H1 (cell line): ENCODE results near the gene APLP1. TPM values are rescaled to one million over a fixed set of nuclear protein-coding genes. Genes with fewer than 3 reads are reported as not detected.

Source experiments
- CTCF ChIA-PET: fragments of 300-600 bp; sonication (Branson Sonifier 250); formaldehyde crosslinking; loops from one replicate; lab custom pipeline; 2021; ENCODE audit not compliant: partially characterized antibody; lab: Charles Lee
- POLR2A ChIA-PET: fragments of 300-600 bp; sonication (Branson Sonifier 250); formaldehyde crosslinking; loops from one replicate; lab custom pipeline; 2021; ENCODE audit warnings: inconsistent platforms; ENCODE audit not compliant: partially characterized antibody; lab: Charles Lee
- DNase-seq, 2 experiments: peaks; one replicate each; pipeline versions ENCODE4 v3.0.0 to v3.0.0-alpha.2; 2010 to 2022; ENCODE audit warnings: low spot score in 2 of 2, low read depth in 1 of 2, mixed read lengths in 1 of 2
- FAIRE-seq: peaks from 2 replicates; lab custom pipeline; 2011; peaks lifted over from hg19 to GRCh38; lab: Jason Lieb, UNC
- H2AFZ ChIP-seq: 2 replicates; pipeline ENCODE4 v1.8.1; 2012; ENCODE audit warnings: low read length, inconsistent platforms
- H2AK5ac ChIP-seq: 2 replicates; pipeline ENCODE4 v1.6.1; 2013; ENCODE audit warnings: low read depth, low read length
- H2BK120ac ChIP-seq: replicated peaks from 2 replicates; pipeline ENCODE3; 2013; ENCODE audit warnings: low read depth, low read length, inconsistent platforms
- H2BK12ac ChIP-seq: 2 replicates; pipeline ENCODE4 v1.6.1; 2013; ENCODE audit warnings: low read depth, low read length
- H2BK15ac ChIP-seq: 2 replicates; pipeline ENCODE4 v1.6.1; 2013; ENCODE audit warnings: low read length
- H2BK20ac ChIP-seq: 2 replicates; pipeline ENCODE4 v1.6.1; 2013; ENCODE audit warnings: low read length
- H2BK5ac ChIP-seq: 2 replicates; pipeline ENCODE4 v1.6.1; 2013; ENCODE audit warnings: low read depth, low read length
- H3K14ac ChIP-seq: 2 replicates; pipeline ENCODE4 v1.6.1; 2013; ENCODE audit warnings: inconsistent platforms; ENCODE audit not compliant: insufficient read length
- H3K18ac ChIP-seq: 2 replicates; pipeline ENCODE4 v1.6.1; 2013; ENCODE audit warnings: low read length; ENCODE audit errors: extremely low read depth
- H3K23ac ChIP-seq: 2 replicates; pipeline ENCODE4 v1.6.1; 2013; ENCODE audit warnings: inconsistent platforms; ENCODE audit not compliant: insufficient read length
- H3K23me2 ChIP-seq: 2 replicates; pipeline ENCODE4 v1.6.1; 2013; ENCODE audit warnings: low read depth, low read length
- H3K27ac ChIP-seq: 2 replicates; pipeline ENCODE4 v1.6.1; 2011; ENCODE audit warnings: low read depth, low read length, inconsistent platforms
- H3K27me3 ChIP-seq, 4 experiments: replicated peaks in 1 of 4; 1 replicate in 1 of 4; 2 replicates in 3 of 4; pipeline versions ENCODE4 v1.6.1 to v1.8.1; 2011 to 2013; ENCODE audit warnings: low read length in 3 of 4, mild to moderate bottlenecking in 3 of 4, inconsistent platforms in 2 of 4, mixed read lengths in 2 of 4, moderate library complexity in 1 of 4; ENCODE audit not compliant: control insufficient read depth in 3 of 4, insufficient read depth in 3 of 4; ENCODE audit errors: extremely low read depth in 1 of 4
- H3K36me3 ChIP-seq, 4 experiments: 2 replicates each; pipeline versions ENCODE4 v1.6.1 to v1.8.1; 2011 to 2013; ENCODE audit warnings: mild to moderate bottlenecking in 4 of 4, low read length in 3 of 4, moderate library complexity in 2 of 4, control low read depth in 1 of 4, inconsistent platforms in 1 of 4; ENCODE audit not compliant: insufficient read depth in 4 of 4, control insufficient read depth in 2 of 4
- H3K4ac ChIP-seq: replicated peaks from 2 replicates; pipeline ENCODE3; 2013; ENCODE audit warnings: low read length, low read depth, mixed read lengths, inconsistent platforms; ENCODE audit not compliant: insufficient read length
- H3K4me1 ChIP-seq, 4 experiments: replicated peaks in 1 of 4; 1 replicate in 1 of 4; 2 replicates in 3 of 4; pipeline versions ENCODE4 v1.6.1 to v1.8.1; 2011 to 2013; ENCODE audit warnings: low read length in 3 of 4, inconsistent platforms in 2 of 4, mixed read lengths in 1 of 4; ENCODE audit not compliant: insufficient read depth in 4 of 4, control insufficient read depth in 3 of 4
- H3K4me2 ChIP-seq, 2 experiments: 2 replicates each; pipeline versions ENCODE4 v1.6.1 to v1.8.1; 2011 to 2013; ENCODE audit warnings: low read depth in 2 of 2, low read length in 2 of 2, control low read depth in 1 of 2, inconsistent platforms in 1 of 2, mild to moderate bottlenecking in 1 of 2; ENCODE audit not compliant: insufficient read depth in 1 of 2
- H3K4me3 ChIP-seq, 4 experiments: fragments of 200-600, 300-600 bp in 1 of 4; sonication (generic), shearing (Covaris generic), sonication (Bioruptor Twin) in 1 of 4; 2 replicates each; pipeline versions ENCODE4 v1.5.1 to v1.8.1; 2011 to 2016; ENCODE audit warnings: low read length in 4 of 4, low read depth in 3 of 4, control low read depth in 2 of 4, inconsistent platforms in 2 of 4, mild to moderate bottlenecking in 2 of 4, mixed read lengths in 1 of 4, moderate library complexity in 1 of 4; ENCODE audit not compliant: insufficient read depth in 2 of 4; ENCODE audit errors: extremely low read depth in 1 of 4
- H3K56ac ChIP-seq: replicated peaks from 2 replicates; pipeline ENCODE3; 2013; ENCODE audit warnings: low read depth, mild to moderate bottlenecking, mixed read lengths, low read length, inconsistent platforms; ENCODE audit not compliant: insufficient read length
- H3K79me1 ChIP-seq: 2 replicates; pipeline ENCODE4 v1.6.1; 2013; ENCODE audit warnings: low read depth, low read length, control low read depth
- H3K79me2 ChIP-seq, 2 experiments: 2 replicates each; pipeline versions ENCODE4 v1.6.1 to v1.8.1; 2012 to 2013; ENCODE audit warnings: low read length in 2 of 2, mild to moderate bottlenecking in 2 of 2, inconsistent platforms in 1 of 2; ENCODE audit not compliant: insufficient read depth in 2 of 2, control insufficient read depth in 1 of 2
- H3K9ac ChIP-seq, 4 experiments: replicated peaks in 1 of 4; 1 replicate in 1 of 4; 2 replicates in 3 of 4; pipeline versions ENCODE4 v1.6.1 to v1.8.1; 2011 to 2013; ENCODE audit warnings: low read depth in 3 of 4, low read length in 3 of 4, control low read depth in 2 of 4, mild to moderate bottlenecking in 2 of 4, moderate library complexity in 2 of 4, inconsistent platforms in 1 of 4; ENCODE audit errors: extremely low read depth in 1 of 4
- H3K9me3 ChIP-seq, 2 experiments: 2 replicates each; pipeline versions ENCODE4 v1.6.1 to v1.8.1; 2012 to 2013; ENCODE audit warnings: mild to moderate bottlenecking in 2 of 2, moderate library complexity in 2 of 2, control low read depth in 1 of 2, inconsistent platforms in 1 of 2, low read depth in 1 of 2, low read length in 1 of 2, mixed read lengths in 1 of 2; ENCODE audit not compliant: insufficient read depth in 2 of 2
- H4K20me1 ChIP-seq, 2 experiments: replicated peaks in 1 of 2; 2 replicates each; pipeline versions ENCODE3 to v1.8.1; 2011 to 2013; ENCODE audit warnings: inconsistent platforms in 2 of 2, low read length in 2 of 2, mild to moderate bottlenecking in 1 of 2; ENCODE audit not compliant: insufficient read depth in 2 of 2, control insufficient read depth in 1 of 2
- H4K5ac ChIP-seq: 2 replicates; pipeline ENCODE4 v1.6.1; 2013; ENCODE audit warnings: low read length, low read depth, mixed read lengths, inconsistent platforms; ENCODE audit not compliant: insufficient read length
- H4K8ac ChIP-seq: 2 replicates; pipeline ENCODE4 v1.8.0; 2013; ENCODE audit warnings: mild to moderate bottlenecking, moderate library complexity, low read length, inconsistent platforms; ENCODE audit not compliant: insufficient read depth; ENCODE audit errors: extremely low read depth
- H4K91ac ChIP-seq: replicated peaks from 2 replicates; pipeline ENCODE3; 2013; ENCODE audit warnings: low read length, mixed read lengths, inconsistent platforms; ENCODE audit not compliant: insufficient read length
- CBX8 ChIP-seq: fragments of 300-800, 300-1000 bp; sonication (generic); IDR thresholded peaks from 2 replicates; pipeline ENCODE4 v1.7.1; 2016; ENCODE audit warnings: low read depth, low read length, borderline replicate concordance
- EP300 ChIP-seq, 2 experiments: IDR thresholded peaks; 1 replicate in 1 of 2; 2 replicates in 1 of 2; pipeline ENCODE4 v1.6.1; 2011 to 2012; ENCODE audit warnings: low read depth in 2 of 2, low read length in 2 of 2, mild to moderate bottlenecking in 2 of 2, borderline replicate concordance in 1 of 2, inconsistent platforms in 1 of 2, moderate library complexity in 1 of 2
- EZH2 ChIP-seq: fragments of 200-600 bp; sonication (generic); IDR thresholded peaks from 2 replicates; pipeline ENCODE4 v1.7.1; 2012; ENCODE audit warnings: low read depth, mild to moderate bottlenecking, moderate library complexity, low read length, inconsistent platforms; ENCODE audit not compliant: severe bottlenecking
- HDAC6 ChIP-seq: IDR thresholded peaks from one replicate; pipeline ENCODE4 v1.7.1; 2012; ENCODE audit warnings: low read depth, mild to moderate bottlenecking, inconsistent platforms, low read length, moderate library complexity
- KDM1A ChIP-seq: fragments of 200-600, 300-600 bp; sonication (generic); IDR thresholded peaks from 2 replicates; pipeline ENCODE4 v1.7.1; 2016; ENCODE audit warnings: mild to moderate bottlenecking, low read length, borderline replicate concordance
- POU5F1 ChIP-seq: IDR thresholded peaks from 2 replicates; pipeline ENCODE4 v1.6.1; 2011; ENCODE audit warnings: low read depth, mild to moderate bottlenecking, low read length, moderate library complexity
- RFX5 ChIP-seq: IDR thresholded peaks from 2 replicates; pipeline ENCODE4 v1.6.1; 2011; ENCODE audit warnings: low read depth, low read length, improper control_type of control experiment, borderline replicate concordance
- SRF ChIP-seq: IDR thresholded peaks from 2 replicates; pipeline ENCODE4 v1.6.1; 2011; ENCODE audit warnings: mild to moderate bottlenecking, low read depth, low read length, moderate library complexity
- TBP ChIP-seq: IDR thresholded peaks from 2 replicates; pipeline ENCODE4 v1.6.1; 2011; ENCODE audit warnings: low read depth, low read length, improper control_type of control experiment
- ZNF274 ChIP-seq: IDR thresholded peaks from 2 replicates; pipeline ENCODE4 v1.7.0; 2012; ENCODE audit warnings: low read length, borderline replicate concordance; ENCODE audit errors: extremely low read depth
- WGBS, 2 experiments: shearing (Covaris generic) in 1 of 2; methylation state at CpG; one replicate each; pipeline versions ENCODE4 v1.1.6 to v1.1.7; 2013 to 2015; ENCODE audit warnings: low lambda C conversion rate in 2 of 2, mixed read lengths in 2 of 2, inconsistent platforms in 1 of 2, low coverage in 1 of 2, missing lambda C conversion rate in 1 of 2; ENCODE audit not compliant: insufficient replicate concordance in 2 of 2, insufficient coverage in 1 of 2, insufficient read length in 1 of 2; ENCODE audit errors: extremely low coverage in 1 of 2, missing lambda C conversion rate in 1 of 2; 5-methylcytosine and 5-hydroxymethylcytosine counted together
- polyA plus RNA-seq, 7 experiments: library from polyadenylated mRNA; depleted of rRNA in 3 of 7; stranded (reverse) in 5 of 7; unstranded in 2 of 7; fragments of >200 nt in 5 of 7; fragments of 200-250 nt in 2 of 7; gene quantifications; 1 replicate in 5 of 7; 2 replicates in 1 of 7; 4 replicates in 1 of 7; pipeline versions ENCODE4 v1.2.1 to v1.2.3, GENCODE V29; 2011 to 2013; ENCODE audit warnings: missing spikeins in 2 of 7, mixed read lengths in 2 of 7
- total RNA-seq: library from RNA; stranded (reverse); fragmentation: NEBNext Ultra II Directional; extraction: Animal tissue kit (Norgen Biotek cat#: 25700); gene quantifications from 2 replicates; pipeline ENCODE4 v1.2.1, GENCODE V29; 2021
- TF ChIP-seq, protein P1 (sequence below): IDR thresholded peaks from 2 replicates; pipeline ENCODE4 v1.6.1; 2011; ENCODE audit warnings: low read depth, mild to moderate bottlenecking, low read length; ENCODE audit not compliant: insufficient read depth

Gene APLP1
- total and polyA plus RNA-seq, 2 of the 8 experiments (the other 6 are each of a cell fraction or from before 2014, with no cell fraction given) = 19.9 to 22.0 TPM

DNA sequence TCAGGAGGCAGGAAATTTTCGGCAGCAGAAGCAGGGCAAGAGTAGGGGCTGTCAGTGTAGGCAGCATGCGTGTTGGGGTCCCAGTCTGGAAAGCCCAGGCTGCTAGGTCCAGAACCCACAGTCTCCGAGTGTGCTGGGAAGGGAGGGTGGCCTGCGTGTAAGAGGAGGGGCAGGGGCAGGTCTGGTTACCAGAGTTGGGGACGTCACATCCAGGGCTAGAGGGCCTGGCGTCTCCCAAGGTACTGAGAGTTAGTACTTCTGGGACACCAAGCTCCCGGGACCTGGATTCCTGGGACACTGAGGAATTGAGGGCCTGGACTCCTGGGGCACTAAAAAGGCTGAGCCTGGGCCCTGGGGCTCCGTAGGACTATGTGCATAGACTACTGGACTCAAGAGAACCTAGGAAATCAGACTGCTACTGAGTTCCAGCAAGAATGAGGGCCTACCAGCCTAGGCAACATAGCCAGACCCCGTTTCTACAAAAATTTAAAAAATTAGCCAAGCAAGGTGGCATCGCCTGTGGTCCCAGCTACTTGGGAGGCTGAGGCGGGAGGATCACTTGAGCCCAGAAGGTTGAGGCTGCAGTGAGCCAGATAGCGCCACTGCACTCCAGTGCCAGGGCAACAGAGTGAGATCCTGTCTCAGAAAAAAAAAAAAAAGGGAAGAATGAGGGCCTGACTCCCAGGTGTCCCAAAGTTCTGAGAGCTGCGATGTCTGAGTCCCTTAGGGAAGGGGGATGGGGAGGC is 29.5 kb downstream of the APLP1 start:
- ChIA-PET CTCF (interaction anchor here (0.9 kb wide), 1 partner anchor 12 kb away, joined by 3 read pairs; no protein-coding TSS in a partner anchor), POLR2A (interaction anchor here (1.4 to 1.5 kb wide), 2 partner anchors 14 to 389 kb away, joined by 3 to 4 read pairs; no protein-coding TSS in a partner anchor)
- H3K56ac ChIP-seq = no peak overlapping the region
- H3K27ac ChIP-seq = no peak overlapping the region
- no peaks in the 10 kb centered on the region for H3K9me3 ChIP-seq
- H2BK5ac ChIP-seq = 0 out of 2 replicates have a peak overlapping the region, but pooled peaks have one; percentile 35
- H3K14ac ChIP-seq = no peak overlapping the region
- no peak overlapping the region for H2BK15ac ChIP-seq
- peak overlapping the region in 3 of 4 experiments; percentile 88 to 94 (median 92); a peak in 4 of 8 replicates for H3K4me3 ChIP-seq
- H2AFZ ChIP-seq = no peak overlapping the region
- H3K27me3 ChIP-seq = no peaks in the 10 kb centered on the region
- H2BK12ac ChIP-seq = no peak overlapping the region
- peak overlapping the region; percentile 68 to 89 for H3K4me2 ChIP-seq
- no peak for DNase-seq
- H3K79me1 ChIP-seq = no peaks in the 10 kb centered on the region; the same call in 1 of the 2 replicates
- H3K18ac ChIP-seq = no peak overlapping the region
- peaks cover 0 to 8% of the 10 kb centered on the region in 2 experiments; a peak in 1 of 4 replicates for H3K79me2 ChIP-seq
- no peak overlapping the region for H3K23ac ChIP-seq
- no peak overlapping the region for H2AK5ac ChIP-seq
- no peak for FAIRE-seq
- no peak overlapping the region for H4K5ac ChIP-seq
- peaks cover 0 to 12% (median 6%) of the 10 kb centered on the region in 4 experiments; a peak in 6 of 7 replicates for H3K4me1 ChIP-seq
- peaks cover 0 to 3% of the 10 kb centered on the region in 2 experiments for H4K20me1 ChIP-seq
- 92% methylated on average over 10 of the region's 13 CpGs; no CpG with 5 or more reads in 1 of the 2 experiments for WGBS, 2 experiments
- H3K4ac ChIP-seq = no peak overlapping the region
- H2BK120ac ChIP-seq = no peak overlapping the region
- H3K23me2 ChIP-seq = peaks cover 7% of the 10 kb centered on the region
- H3K9ac ChIP-seq = no peak overlapping the region
- no peak overlapping the region for H4K8ac ChIP-seq
- H2BK20ac ChIP-seq = no peak overlapping the region
- peaks cover 10 to 41% (median 17%) of the 10 kb centered on the region in 4 experiments for H3K36me3 ChIP-seq
- H4K91ac ChIP-seq = no peak overlapping the region
- TF ChIP-seq CBX8 (no peak), POU5F1 (no peak), TBP (no peak), ZNF274 (no peak), KDM1A (no peak), HDAC6 (no peak), RFX5 (no peak), EP300 (IDR thresholded peaks at IDR 0.05; ENCODE audit: borderline replicate concordance in 1 of 2, low read depth in 2 of 2, low read length in 2 of 2) (no peak), EZH2 (no peak), SRF (no peak)
- TF ChIP-seq, protein P1, sequence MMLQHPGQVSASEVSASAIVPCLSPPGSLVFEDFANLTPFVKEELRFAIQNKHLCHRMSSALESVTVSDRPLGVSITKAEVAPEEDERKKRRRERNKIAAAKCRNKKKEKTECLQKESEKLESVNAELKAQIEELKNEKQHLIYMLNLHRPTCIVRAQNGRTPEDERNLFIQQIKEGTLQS = no peak
